B cell (primary cell): ENCODE measurements around the gene ZBTB37.

ENCODE experiments used
- EZH2 ChIP-seq: IDR thresholded peaks from 2 replicates; pipeline ENCODE4 v1.6.1; 2012; ENCODE audit warnings: borderline replicate concordance, low read depth, mild to moderate bottlenecking, moderate library complexity, low read length; ENCODE audit not compliant: insufficient read depth, poor library complexity, severe bottlenecking
- TF ChIP-seq, protein P1 (sequence below): fragments of 200-600 bp; IDR thresholded peaks from one replicate; pipeline ENCODE4 v1.8.0; 2022; ENCODE audit warnings: antibody characterized with exemption, mild to moderate bottlenecking

DNA sequence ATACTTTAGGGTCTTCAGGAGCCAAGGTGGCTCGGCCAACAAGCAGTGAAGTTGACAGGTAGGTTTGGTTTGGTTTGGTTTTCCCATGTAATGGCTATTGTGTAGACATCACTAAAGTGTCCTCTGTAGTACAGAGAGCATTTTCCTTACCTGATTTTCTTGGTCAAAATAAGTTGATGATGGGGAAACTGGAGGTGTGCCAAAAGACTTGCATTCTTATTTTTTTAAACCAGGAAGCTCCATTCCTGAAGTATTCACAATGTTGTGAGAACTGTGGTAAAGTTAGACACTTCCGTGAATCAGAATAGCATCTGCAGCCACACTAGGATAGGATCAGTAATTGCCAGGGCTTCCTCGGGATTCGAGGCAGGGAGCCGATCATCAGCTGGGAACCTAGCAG lies 2.9 kb downstream of the ZBTB37 start:
- TF ChIP-seq, protein P1, sequence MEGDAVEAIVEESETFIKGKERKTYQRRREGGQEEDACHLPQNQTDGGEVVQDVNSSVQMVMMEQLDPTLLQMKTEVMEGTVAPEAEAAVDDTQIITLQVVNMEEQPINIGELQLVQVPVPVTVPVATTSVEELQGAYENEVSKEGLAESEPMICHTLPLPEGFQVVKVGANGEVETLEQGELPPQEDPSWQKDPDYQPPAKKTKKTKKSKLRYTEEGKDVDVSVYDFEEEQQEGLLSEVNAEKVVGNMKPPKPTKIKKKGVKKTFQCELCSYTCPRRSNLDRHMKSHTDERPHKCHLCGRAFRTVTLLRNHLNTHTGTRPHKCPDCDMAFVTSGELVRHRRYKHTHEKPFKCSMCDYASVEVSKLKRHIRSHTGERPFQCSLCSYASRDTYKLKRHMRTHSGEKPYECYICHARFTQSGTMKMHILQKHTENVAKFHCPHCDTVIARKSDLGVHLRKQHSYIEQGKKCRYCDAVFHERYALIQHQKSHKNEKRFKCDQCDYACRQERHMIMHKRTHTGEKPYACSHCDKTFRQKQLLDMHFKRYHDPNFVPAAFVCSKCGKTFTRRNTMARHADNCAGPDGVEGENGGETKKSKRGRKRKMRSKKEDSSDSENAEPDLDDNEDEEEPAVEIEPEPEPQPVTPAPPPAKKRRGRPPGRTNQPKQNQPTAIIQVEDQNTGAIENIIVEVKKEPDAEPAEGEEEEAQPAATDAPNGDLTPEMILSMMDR: no peak
- TF ChIP-seq EZH2: no peak
